Common myeloid progenitor, CD34-positive (primary cell): ENCODE data around the gene DNAJA4.
A peak's percentile ranks its signal among the peaks of the same experiment; 100 is the strongest.

Experiments used
- CTCF ChIA-PET: fragments of 350-600 bp; sonication (Branson Sonifier 250); formaldehyde crosslinking; loops from one replicate; lab custom pipeline; 2021; ENCODE audit warnings: antibody characterized with exemption; lab: Charles Lee
- POLR2A ChIA-PET: fragments of 350-600 bp; sonication (Branson Sonifier 250); formaldehyde crosslinking; loops from one replicate; lab custom pipeline; 2021; ENCODE audit warnings: antibody characterized with exemption; lab: Charles Lee
- DNase-seq, 3 donors: peaks; one replicate each; pipeline versions ENCODE4 v3.0.0 to v3.0.0-alpha.2; 2013
- H3K27ac ChIP-seq, 2 experiments: 1 replicate in 1 of 2; 2 replicates in 1 of 2; pipeline ENCODE4 v1.7.0; 2013; ENCODE audit warnings: inconsistent platforms in 2 of 2, low read length in 2 of 2, mild to moderate bottlenecking in 2 of 2, low read depth in 1 of 2, moderate library complexity in 1 of 2; ENCODE audit not compliant: severe bottlenecking in 2 of 2, insufficient read depth in 1 of 2, poor library complexity in 1 of 2
- H3K27me3 ChIP-seq, 5 experiments: replicated peaks in 2 of 5; 1 replicate in 3 of 5; 2 replicates in 2 of 5; pipeline versions ENCODE4 v1.6.1 to v1.7.0; 2013; ENCODE audit warnings: low read length in 4 of 5, mild to moderate bottlenecking in 2 of 5, moderate library complexity in 2 of 5, inconsistent platforms in 1 of 5; ENCODE audit not compliant: insufficient read depth in 5 of 5, control insufficient read depth in 4 of 5
- H3K36me3 ChIP-seq, 4 experiments: 1 replicate in 2 of 4; 2 replicates in 2 of 4; pipeline versions ENCODE4 v1.6.1 to v1.7.0; 2013; ENCODE audit warnings: low read length in 3 of 4, control low read depth in 1 of 4, mild to moderate bottlenecking in 1 of 4; ENCODE audit not compliant: control insufficient read depth in 4 of 4, insufficient read depth in 4 of 4
- H3K4me1 ChIP-seq, 4 experiments: 1 replicate in 3 of 4; 2 replicates in 1 of 4; pipeline versions ENCODE4 v1.6.1 to v1.7.1; 2013; ENCODE audit warnings: low read length in 3 of 4, mild to moderate bottlenecking in 3 of 4, control low read depth in 1 of 4, inconsistent platforms in 1 of 4, moderate library complexity in 1 of 4; ENCODE audit not compliant: control insufficient read depth in 4 of 4, insufficient read depth in 4 of 4; ENCODE audit errors: control extremely low read depth in 1 of 4
- H3K4me3 ChIP-seq, 7 experiments: 1 replicate in 4 of 7; 2 replicates in 3 of 7; pipeline versions ENCODE4 v1.5.1 to v1.7.0; 2013; ENCODE audit warnings: mild to moderate bottlenecking in 7 of 7, low read length in 6 of 7, moderate library complexity in 6 of 7, inconsistent platforms in 2 of 7, low read depth in 2 of 7, control low read depth in 1 of 7; ENCODE audit not compliant: insufficient read depth in 4 of 7, control insufficient read depth in 1 of 7; ENCODE audit errors: extremely low read depth in 1 of 7
- H3K9me3 ChIP-seq, 5 experiments: 1 replicate in 4 of 5; 2 replicates in 1 of 5; pipeline versions ENCODE4 v1.6.1 to v1.7.1; 2013; ENCODE audit warnings: low read length in 4 of 5, mild to moderate bottlenecking in 2 of 5, inconsistent platforms in 1 of 5, low read depth in 1 of 5, moderate library complexity in 1 of 5; ENCODE audit not compliant: control insufficient read depth in 4 of 5, insufficient read depth in 2 of 5; ENCODE audit errors: control extremely low read depth in 1 of 5
- WGBS: methylation state at CpG from one replicate; pipeline ENCODE4 v1.1.5; 2013; ENCODE audit not compliant: insufficient coverage; 5-methylcytosine and 5-hydroxymethylcytosine counted together

Gene DNAJA4

DNA sequence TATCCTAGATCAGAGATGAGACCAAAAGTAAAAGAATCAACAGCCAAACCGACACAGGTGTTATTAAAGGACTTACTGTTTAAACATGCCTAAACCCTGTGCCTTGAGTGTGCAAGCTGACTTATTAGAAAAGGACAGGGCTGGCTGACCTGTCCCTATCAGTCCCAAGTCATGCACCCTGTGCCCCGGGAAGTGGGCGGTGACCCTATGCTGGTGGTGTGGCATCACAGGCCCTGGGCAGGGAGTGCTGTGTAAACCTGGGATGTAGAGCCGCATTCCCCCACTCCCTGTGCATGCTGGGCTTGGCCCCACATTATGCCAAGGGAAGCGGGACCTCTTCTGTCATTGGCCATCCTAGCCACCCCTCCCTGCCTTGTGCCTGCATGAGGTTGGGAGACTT is 10.6 kb downstream of the DNAJA4 start:
- Histone ChIP-seq H3K4me3 (no peak overlapping the region), H3K27ac (no peak overlapping the region), H3K9me3 (no peaks in the 10 kb centered on the region), H3K27me3 (no peaks in the 10 kb centered on the region), H3K36me3 (peaks cover 5 to 29% (median 17%) of the 10 kb centered on the region in 4 experiments), H3K4me1 (peaks cover 0 to 10% (median 0%) of the 10 kb centered on the region in 4 experiments)
- DNase-seq, result no peak
- CTCF ChIA-PET, result interaction anchor here (3.2 kb wide), 1 partner anchor 9 kb away, joined by 14 read pairs; no protein-coding TSS in a partner anchor
- POLR2A ChIA-PET, result no interaction called here
- 100% methylated on average over 4 of the region's 5 CpGs for WGBS

DNA sequence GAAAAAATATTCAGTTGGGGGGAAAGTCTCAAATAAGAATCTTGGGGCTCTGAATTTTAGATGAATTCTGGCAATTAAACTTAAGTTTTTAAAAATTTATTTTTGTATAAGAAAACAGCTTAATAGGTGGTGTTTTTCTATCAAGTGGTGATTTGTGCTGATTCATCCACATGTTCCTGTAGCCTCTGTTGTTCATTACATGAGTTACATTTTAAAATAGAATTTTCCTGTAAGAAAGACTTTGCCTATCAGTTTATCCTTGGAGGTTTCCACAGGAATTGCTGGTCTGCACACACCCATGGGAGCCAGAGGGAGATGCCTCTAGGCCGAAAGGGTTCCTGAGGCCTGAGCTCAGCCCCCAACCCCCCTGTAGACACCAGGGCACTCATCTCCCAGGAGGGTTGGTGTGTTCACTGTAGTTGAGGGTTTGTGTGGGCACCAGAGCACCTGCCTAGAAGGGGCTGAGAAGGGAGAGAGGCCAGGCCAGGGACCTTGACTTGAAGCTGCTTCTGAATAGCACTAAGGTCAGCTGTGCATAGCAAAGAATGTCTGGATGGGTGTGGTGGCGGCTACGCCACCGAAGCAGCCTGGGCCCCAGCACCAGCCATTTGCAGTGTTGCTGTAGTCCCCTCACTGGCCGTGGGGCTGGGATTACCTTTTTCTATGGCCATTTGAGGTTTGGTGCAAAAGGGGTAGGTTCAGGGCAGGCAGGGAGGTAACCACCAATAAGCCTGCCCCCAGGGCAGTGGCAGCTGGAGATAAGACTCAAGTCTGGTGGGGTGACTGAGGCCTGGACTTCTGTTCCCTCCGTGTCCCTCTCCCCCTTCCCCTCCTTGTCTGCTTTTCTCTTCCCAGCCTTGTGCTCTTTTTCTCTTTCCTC is 11.9 kb downstream of the DNAJA4 start:
- no peak for DNase-seq
- CTCF ChIA-PET, result interaction anchor here (0.6 to 3.2 kb wide), 2 partner anchors 10 to 142 kb away, joined by 4 to 14 read pairs; no protein-coding TSS in a partner anchor
- Histone ChIP-seq H3K36me3 (peaks cover 8 to 39% (median 21%) of the 10 kb centered on the region in 4 experiments), H3K4me3 (no peak overlapping the region), H3K9me3 (no peaks in the 10 kb centered on the region), H3K27ac (peak overlapping the region in 1 of 2 experiments; percentile 19), H3K27me3 (no peaks in the 10 kb centered on the region), H3K4me1 (peaks cover 0 to 10% (median 0%) of the 10 kb centered on the region in 4 experiments)
- POLR2A ChIA-PET, result interaction anchor here (1.1 kb wide), 1 partner anchor 11 kb away, joined by 3 read pairs; the partner anchor contains the start of gene DNAJA4
- 87% methylated on average over 6 of the region's 6 CpGs for WGBS

GRCh38 chr15:78280319-78281072 is 16.1 kb downstream of the DNAJA4 start:
- WGBS, result 91% methylated on average over 9 of the region's 13 CpGs
- CTCF ChIA-PET, result interaction anchor here (0.5 to 2.4 kb wide), 2 partner anchors 14 to 402 kb away, joined by 3 to 12 read pairs; no protein-coding TSS in a partner anchor
- Histone ChIP-seq H3K27me3 (no peaks in the 10 kb centered on the region), H3K4me3 (no peak overlapping the region), H3K9me3 (no peaks in the 10 kb centered on the region), H3K4me1 (peaks cover 0 to 10% (median 0%) of the 10 kb centered on the region in 4 experiments), H3K36me3 (peaks cover 11 to 64% (median 41%) of the 10 kb centered on the region in 4 experiments), H3K27ac (peak overlapping the region in 1 of 2 experiments; percentile 25)
- POLR2A ChIA-PET, result no interaction called here
- DNase-seq, result no peak

GRCh38 chr15:78282324-78282723 is 18.0 kb downstream of the DNAJA4 start:
- ChIA-PET CTCF (interaction anchor here (1.1 to 2.4 kb wide), 4 partner anchors 12 to 19 kb away, joined by 3 to 12 read pairs (median 8); partner anchors contain the start of gene DNAJA4), POLR2A (interaction anchor here (1.0 kb wide), 1 partner anchor 8 kb away, joined by 3 read pairs; no protein-coding TSS in a partner anchor)
- 100% methylated on average over 1 of the region's 2 CpGs for WGBS
- no peaks in the 10 kb centered on the region for H3K9me3 ChIP-seq
- no peak overlapping the region for H3K4me3 ChIP-seq
- DNase-seq, result no peak
- peaks cover 0 to 3% (median 0%) of the 10 kb centered on the region in 4 experiments for H3K4me1 ChIP-seq
- H3K27ac ChIP-seq, result no peak overlapping the region
- no peaks in the 10 kb centered on the region for H3K27me3 ChIP-seq
- H3K36me3 ChIP-seq, result peaks cover 10 to 76% (median 48%) of the 10 kb centered on the region in 4 experiments

- H3K4me3 ChIP-seq, result no peak overlapping the region
- no peaks in the 10 kb centered on the region for H3K27me3 ChIP-seq
- H3K9me3 ChIP-seq, result no peaks in the 10 kb centered on the region
- 100% methylated on average over 2 of the region's 4 CpGs for WGBS
- H3K36me3 ChIP-seq, result peaks cover 9 to 83% (median 55%) of the 10 kb centered on the region in 4 experiments
- no peak overlapping the region for H3K27ac ChIP-seq
- no peaks in the 10 kb centered on the region for H3K4me1 ChIP-seq
- CTCF ChIA-PET, result interaction anchor here (1.0 kb wide), 1 partner anchor 16 kb away, joined by 3 read pairs; no protein-coding TSS in a partner anchor
- DNase-seq, result peak in 1 of 3 donors; percentile 20
- POLR2A ChIA-PET, result no interaction called here
These were observed 20.4 kb downstream of the DNAJA4 start for GRCh38 chr15:78284758-78285157.

DNA sequence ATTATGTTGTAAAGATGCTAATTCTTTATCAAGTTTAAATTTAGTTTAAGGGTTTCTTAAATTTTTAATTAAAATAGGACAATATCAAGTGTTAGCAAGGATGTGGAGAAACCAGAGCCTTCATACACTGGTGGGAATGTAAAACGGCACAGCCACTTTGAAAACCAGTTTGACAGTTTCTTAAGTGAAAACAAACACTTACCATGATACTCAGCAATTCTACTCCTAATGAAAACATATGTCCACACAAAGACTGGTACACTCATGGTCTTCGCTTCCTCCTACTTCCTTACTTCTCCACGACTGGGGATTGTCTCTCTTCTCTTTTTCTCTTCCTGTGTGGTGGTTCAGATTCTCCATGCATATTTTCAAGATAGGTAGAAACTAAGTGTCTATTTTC is 25.9 kb downstream of the DNAJA4 start:
- no peak for DNase-seq
- ChIA-PET CTCF (no interaction called here), POLR2A (no interaction called here)
- Histone ChIP-seq H3K9me3 (no peaks in the 10 kb centered on the region), H3K4me1 (no peaks in the 10 kb centered on the region), H3K36me3 (peaks cover 12 to 73% (median 44%) of the 10 kb centered on the region in 4 experiments), H3K27ac (no peak overlapping the region), H3K27me3 (no peaks in the 10 kb centered on the region), H3K4me3 (no peak overlapping the region)
- no CpG with 5 or more reads among the region's 3 CpGs for WGBS
